ENCODE results near the gene NKAIN4. TPM values are rescaled to one million over a fixed set of nuclear protein-coding genes. Genes with fewer than 3 reads are reported as not detected.
A peak's percentile ranks its signal among the peaks of the same experiment; 100 is the strongest.

NKAIN4 gene
- total RNA-seq, 1 experiment from 2014 or later: 3.0 TPM

DNA sequence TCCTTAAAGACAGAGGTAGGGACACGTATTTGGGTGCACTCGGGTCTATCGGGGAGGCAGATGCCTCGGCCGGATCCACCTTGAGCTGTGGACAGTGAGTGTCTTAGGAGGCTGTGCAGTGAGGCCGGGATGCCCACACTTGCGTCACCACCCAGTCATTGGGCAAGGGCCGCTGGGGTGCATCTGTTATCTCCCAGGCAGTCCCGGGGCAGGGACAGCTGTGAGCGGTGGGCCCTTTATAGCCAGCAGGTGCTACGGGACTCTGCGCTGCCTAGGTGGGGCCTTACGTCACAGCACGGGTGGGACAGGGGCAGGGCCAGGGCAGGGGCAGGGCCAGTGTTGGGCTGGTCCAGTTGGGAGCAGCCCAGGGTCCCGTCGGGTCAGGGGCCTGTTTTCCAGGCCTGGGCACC, 38.0 kb upstream of the NKAIN4 start:
- Histone ChIP-seq H3K4me3 (ENCODE audit: insufficient read depth, low read depth, low read length) (no peak overlapping the region), H3K27me3 (ENCODE audit: control insufficient read depth, insufficient read depth, low read length) (no peaks in the 10 kb centered on the region; the same call in 1 of the 2 replicates), H3K36me3 (replicated peaks; ENCODE audit: control insufficient read depth, insufficient read depth, low read length) (peaks cover 11% of the 10 kb centered on the region)
- DNase-seq: no peak

DNA sequence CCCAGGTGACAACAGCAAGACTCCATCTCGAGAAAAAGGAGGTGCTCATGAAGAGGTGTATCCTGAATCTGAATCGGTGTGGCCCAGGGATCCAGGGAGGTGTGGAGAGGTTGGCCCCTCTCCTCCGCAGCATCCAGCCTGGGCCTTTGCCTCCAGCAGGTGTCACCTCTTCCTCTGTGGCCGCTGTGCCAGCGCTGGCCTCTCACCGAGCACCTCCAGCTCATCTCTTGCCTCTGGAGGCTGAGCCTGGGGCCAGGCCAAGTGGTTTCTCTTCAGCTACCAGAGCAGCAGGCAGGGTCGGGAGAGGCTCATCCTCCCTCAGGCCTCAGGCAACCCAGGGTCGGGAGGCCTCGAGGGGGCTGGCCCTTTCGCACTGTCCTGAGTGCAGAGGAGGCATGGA, 37.5 kb upstream of the NKAIN4 start:
- peak; percentile 72 for DNase-seq

DNA sequence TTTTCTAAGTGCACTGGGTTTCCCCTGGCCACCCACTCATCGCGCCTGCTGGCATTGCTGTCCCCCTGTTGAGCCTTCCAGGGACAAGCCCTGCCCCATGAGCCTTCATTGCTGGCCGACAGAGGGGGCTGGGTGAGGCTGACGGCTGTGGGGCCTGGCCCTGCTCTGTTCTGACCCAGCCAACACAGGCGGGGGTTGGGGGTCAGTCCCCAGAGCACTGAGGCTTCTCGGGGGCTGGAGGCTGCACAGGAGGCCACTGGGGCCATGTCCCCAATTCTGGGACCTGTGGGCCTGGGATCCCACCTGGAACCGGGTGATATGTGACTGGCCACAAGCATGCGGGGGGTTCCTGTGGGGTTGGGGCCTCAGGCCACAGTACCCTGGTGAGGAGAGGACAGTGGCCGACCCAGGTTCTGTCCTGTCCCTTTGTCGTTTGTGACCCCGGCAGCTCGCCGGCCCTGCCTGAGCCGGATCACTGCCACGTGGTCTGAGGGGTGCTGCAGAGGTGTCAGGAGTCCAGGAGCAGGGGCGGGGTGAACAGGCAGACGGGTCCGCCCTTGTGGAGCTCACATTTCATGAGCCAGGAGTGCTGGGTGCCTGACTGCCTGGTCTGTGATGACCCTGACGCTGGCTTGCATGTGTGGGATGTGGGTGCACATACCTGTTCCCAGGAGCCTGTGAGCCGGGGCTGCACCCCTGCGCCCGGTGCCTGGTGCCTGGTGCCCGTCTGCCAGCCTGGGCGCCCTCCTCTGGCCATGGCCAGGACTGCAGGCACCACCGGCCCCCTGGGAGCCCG, 36.6 kb upstream of the NKAIN4 start:
- Histone ChIP-seq H3K27me3 (ENCODE audit: control insufficient read depth, insufficient read depth, low read length) (no peaks in the 10 kb centered on the region; the same call in 1 of the 2 replicates), H3K36me3 (replicated peaks; ENCODE audit: control insufficient read depth, insufficient read depth, low read length) (peaks cover 19% of the 10 kb centered on the region), H3K4me3 (ENCODE audit: insufficient read depth, low read depth, low read length) (no peak overlapping the region)
- DNase-seq: peak; percentile 99

More for the DNA sequence above, 37.5 kb upstream of the NKAIN4 start:
- Histone ChIP-seq H3K27me3 (ENCODE audit: control insufficient read depth, insufficient read depth, low read length) (no peaks in the 10 kb centered on the region; the same call in 1 of the 2 replicates), H3K36me3 (replicated peaks; ENCODE audit: control insufficient read depth, insufficient read depth, low read length) (peaks cover 14% of the 10 kb centered on the region), H3K4me3 (ENCODE audit: insufficient read depth, low read depth, low read length) (no peak overlapping the region)

DNA sequence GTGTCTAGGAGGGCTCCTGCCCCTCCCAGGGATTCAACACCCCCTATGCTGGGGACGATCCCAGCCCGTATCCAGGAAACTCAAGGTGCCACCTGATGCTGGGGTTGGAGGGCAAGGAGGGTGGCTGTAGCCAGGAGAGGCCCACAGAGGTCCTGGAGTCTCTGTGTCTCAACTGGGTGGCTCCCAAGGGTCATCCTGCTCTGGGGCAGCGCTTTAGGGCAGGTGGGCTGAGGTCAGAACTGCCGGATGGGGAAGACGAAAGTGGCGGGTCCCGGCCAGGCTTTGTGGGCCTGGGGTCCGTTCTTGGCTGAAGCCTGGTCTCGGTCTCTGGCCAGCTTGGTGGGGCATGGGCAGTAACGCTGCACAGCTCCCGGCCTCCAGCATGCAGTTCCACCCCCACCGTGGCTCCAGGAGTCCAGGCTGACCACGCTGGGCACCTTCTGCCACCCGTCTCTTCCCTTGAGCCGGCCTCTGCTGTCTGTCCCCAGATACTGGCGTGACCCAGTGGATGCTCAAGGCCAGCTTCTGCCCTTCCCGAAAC, 35.9 kb upstream of the NKAIN4 start:
- Histone ChIP-seq H3K4me3 (ENCODE audit: insufficient read depth, low read depth, low read length) (no peak overlapping the region), H3K27me3 (ENCODE audit: control insufficient read depth, insufficient read depth, low read length) (no peaks in the 10 kb centered on the region; the same call in 1 of the 2 replicates)
- no peak for DNase-seq

DNA sequence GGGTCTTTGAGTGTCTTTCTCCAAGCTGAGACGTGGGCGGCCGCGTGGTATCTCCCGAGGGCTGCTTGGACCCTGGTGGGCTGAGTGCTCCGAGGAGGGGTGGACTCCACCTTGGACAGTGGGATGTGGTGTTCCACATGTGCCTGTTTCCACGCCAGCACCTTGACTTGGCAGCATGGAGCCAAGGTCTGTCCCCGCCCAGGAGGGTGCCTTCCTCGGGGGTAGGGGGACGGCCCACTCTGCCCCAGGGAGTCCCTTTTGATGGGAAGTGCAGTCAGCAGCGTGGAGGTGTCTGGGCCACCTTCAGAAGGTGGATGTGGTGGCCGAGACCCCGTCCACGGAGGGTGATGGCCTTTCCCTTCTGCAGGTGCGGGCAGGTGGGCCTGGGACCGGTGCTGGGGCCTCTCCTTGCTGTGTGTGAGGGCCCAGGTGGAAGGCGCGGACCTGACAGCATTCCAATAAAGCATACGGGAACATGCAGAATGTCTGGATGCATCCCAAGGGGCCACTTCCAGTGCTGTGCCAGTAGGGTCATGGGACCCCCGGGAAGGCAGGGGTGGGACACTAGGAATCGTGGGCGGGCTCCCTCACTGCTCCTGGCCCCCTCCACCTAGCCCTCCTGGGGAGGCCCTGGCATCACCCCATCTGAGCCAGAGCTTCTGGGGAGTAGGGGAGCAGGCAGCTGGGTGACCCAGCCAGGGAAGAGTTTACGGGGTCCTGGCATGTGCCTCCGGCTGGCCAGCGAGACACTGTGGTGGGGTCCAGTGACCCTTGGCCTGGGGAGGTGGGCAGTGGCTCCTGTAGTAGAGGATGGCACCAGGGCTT, 35.3 kb upstream of the NKAIN4 start:
- Histone ChIP-seq H3K36me3 (replicated peaks; ENCODE audit: control insufficient read depth, insufficient read depth, low read length) (peaks cover 28% of the 10 kb centered on the region), H3K4me3 (ENCODE audit: insufficient read depth, low read depth, low read length) (no peak overlapping the region), H3K27me3 (ENCODE audit: control insufficient read depth, insufficient read depth, low read length) (no peaks in the 10 kb centered on the region)
- DNase-seq: peak; percentile 72

More for the DNA sequence above, 35.9 kb upstream of the NKAIN4 start:
- peaks cover 25% of the 10 kb centered on the region for H3K36me3 ChIP-seq (replicated peaks; ENCODE audit: control insufficient read depth, insufficient read depth, low read length)

DNA sequence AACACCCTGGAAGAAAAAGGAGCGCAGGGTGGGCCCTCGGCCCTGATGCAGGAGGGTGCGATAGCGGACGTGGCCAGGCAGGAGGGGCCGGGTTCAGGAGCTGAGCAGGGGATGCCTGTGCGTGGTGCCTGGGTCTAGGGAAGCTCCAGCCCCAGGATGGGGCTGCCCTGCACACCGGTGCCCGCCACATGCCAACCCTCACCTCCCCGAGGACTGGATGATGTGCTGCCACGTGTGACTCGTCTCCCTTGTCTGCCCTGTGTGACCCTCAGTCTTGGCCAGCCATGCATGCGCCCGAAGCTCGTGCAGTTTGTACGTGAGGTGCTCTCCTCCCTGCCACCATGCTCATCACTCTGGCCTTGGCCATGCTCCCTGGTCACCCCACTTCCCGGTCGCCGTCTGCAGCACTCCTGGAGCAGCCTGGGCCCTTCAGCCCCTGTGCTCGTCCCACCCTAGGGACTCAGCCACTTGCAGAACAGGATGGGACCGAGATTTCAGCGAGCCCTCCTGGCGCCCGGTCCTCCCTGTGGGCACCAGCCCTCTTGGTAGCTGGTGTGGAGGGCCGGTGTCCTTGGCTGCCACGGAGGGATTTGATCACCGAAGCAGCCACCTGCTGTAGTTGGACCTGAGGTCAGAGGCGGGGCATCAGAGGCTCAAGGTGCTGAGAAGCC, 34.5 kb upstream of the NKAIN4 start:
- peaks cover 28% of the 10 kb centered on the region for H3K36me3 ChIP-seq (replicated peaks; ENCODE audit: control insufficient read depth, insufficient read depth, low read length)
- no peak overlapping the region for H3K4me3 ChIP-seq (ENCODE audit: insufficient read depth, low read depth, low read length)
- H3K27me3 ChIP-seq (ENCODE audit: control insufficient read depth, insufficient read depth, low read length): no peaks in the 10 kb centered on the region
- DNase-seq: no peak

DNA sequence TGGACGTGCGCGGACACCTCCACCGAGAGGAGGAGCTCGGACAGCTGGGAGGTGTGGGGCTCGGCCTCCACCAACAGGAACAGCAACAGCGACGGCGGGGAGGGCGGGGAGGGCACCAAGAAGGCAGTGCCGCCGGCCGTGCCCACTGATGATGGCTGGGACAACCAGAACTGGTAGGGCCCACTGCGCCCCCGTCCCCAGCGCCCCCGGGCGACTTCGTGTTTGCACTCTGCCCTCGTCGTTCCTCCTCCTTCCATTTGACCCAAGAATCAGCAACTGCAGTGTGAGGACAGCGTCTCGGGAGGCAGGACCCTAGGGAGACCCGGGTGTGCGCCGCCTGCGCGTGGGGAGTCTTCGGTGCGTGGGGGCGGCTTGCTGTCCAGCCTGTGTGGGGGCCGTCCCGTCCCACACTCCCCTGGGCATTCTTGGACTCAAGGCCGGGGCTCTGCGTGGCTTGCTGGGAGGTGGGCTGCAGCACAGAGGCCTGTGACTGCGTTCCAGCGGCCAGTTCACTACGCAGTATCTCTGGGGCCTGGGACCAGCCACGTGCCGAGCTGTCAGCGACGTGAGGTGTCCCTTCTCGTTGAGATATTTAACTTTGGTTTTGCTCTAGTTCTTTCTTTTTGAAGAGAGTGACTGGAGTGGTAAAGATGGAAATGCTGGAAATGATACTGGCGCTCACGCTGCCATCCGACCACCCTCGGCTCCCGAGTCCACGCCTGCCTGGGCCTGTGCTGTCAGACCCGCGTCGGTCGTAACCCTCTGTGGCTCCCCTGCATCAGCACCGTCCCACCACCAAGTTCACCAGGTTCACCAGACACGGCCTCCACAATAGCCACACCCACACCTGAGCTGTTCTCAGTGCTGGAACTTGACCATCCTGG, 33.7 kb upstream of the NKAIN4 start:
- DNase-seq: no peak
- H3K36me3 ChIP-seq (replicated peaks; ENCODE audit: control insufficient read depth, insufficient read depth, low read length): peaks cover 31% of the 10 kb centered on the region
- H3K27me3 ChIP-seq (ENCODE audit: control insufficient read depth, insufficient read depth, low read length): no peaks in the 10 kb centered on the region
- no peak overlapping the region for H3K4me3 ChIP-seq (ENCODE audit: insufficient read depth, low read depth, low read length)

DNA sequence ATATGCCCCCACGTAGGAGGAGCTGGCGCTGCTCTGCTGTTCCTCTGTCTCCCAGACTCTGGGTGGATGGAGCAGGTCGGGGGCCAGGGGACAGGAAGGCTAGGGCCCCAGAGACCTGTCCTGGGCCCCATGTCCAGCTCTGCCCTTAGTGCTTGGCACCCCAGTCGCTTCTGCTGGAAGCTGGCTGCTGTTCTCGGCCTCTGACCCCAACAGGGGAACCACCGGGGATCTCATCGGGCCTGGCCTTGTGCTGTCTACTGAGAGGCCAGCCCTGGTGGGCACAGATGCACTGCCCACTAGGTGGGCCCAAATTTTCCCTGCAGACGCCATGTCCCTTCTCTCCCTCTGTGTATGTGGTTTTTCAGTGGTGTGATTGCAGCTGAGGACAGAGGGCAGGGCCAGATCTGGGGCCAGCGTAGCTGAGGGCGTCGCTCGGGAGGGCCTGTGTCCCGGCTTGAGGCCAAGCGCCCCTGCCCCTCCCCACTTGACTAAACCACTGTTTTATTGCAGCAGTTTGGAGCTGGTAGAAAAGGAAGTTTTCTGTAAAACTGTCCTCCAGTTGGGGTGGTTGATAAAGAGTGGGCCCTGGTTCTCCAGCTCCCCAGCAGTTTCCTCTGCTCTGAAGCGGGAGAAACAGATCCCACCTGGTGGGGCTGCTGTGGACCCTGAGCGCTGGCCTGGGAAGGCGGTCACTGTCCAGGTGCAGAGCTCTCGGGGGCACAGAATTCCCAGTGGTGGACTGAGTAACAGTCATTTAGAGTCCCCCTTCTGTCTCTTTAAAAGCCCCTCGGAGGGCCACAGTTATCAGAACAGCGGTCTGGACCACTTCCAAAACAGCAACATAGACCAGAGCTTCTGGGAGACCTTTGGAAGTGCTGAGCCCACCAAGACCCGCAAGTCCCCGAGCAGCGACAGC, 32.8 kb upstream of the NKAIN4 start:
- DNase-seq: no peak
- no peak overlapping the region for H3K4me3 ChIP-seq (ENCODE audit: insufficient read depth, low read depth, low read length)
- H3K27me3 ChIP-seq (ENCODE audit: control insufficient read depth, insufficient read depth, low read length): no peaks in the 10 kb centered on the region
- peaks cover 33% of the 10 kb centered on the region for H3K36me3 ChIP-seq (replicated peaks; ENCODE audit: control insufficient read depth, insufficient read depth, low read length)

DNA sequence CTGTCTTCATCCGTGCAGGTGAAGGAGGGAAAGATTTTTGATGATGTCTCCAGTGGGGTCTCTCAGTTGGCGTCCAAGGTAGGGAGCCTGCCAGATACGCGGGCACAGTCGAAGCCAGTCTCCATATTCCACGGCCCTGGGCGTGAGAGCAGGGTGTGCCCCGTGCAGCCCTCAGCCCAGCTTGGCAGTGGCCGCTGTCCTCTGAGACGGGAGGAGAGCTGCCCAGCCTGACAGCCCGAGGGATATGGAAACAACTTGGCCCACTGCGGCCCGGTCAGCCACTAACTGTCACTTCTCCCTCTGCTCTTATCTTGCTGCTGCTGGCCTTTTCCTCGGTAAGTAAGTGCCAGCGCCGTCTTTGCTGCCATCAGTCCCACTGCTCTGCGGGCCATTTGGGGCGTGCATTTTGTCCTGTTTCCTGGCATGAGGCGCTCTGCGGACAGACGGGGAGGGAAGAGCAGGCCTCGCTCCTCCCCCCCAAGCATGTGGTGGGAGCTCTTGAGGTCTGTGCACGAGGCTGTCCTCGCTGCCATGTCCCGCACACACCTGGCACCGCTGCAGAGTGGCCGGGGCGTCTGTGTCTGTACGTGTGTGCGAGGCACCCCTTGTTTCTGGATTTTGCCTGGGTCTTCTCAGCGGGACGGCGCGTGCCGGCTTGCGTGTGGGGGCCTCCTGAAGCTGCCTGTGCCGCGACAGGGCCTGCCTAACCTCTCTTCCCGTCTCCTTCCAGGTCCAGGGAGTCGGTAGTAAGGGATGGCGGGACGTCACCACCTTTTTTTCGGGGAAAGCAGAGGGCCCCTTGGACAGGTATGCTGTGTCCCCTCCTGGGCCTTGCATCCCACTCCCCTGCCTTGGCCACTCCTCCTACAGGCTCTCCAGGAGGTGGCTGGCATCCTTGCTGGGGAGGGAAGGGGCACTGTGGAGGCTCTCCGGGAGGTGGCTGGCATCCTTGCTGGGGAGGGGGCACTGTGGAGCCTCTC, 31.7 kb upstream of the NKAIN4 start:
- Histone ChIP-seq H3K36me3 (replicated peaks; ENCODE audit: control insufficient read depth, insufficient read depth, low read length) (peaks cover 40% of the 10 kb centered on the region), H3K4me3 (ENCODE audit: insufficient read depth, low read depth, low read length) (no peak overlapping the region), H3K27me3 (ENCODE audit: control insufficient read depth, insufficient read depth, low read length) (no peaks in the 10 kb centered on the region)
- no peak for DNase-seq

DNA sequence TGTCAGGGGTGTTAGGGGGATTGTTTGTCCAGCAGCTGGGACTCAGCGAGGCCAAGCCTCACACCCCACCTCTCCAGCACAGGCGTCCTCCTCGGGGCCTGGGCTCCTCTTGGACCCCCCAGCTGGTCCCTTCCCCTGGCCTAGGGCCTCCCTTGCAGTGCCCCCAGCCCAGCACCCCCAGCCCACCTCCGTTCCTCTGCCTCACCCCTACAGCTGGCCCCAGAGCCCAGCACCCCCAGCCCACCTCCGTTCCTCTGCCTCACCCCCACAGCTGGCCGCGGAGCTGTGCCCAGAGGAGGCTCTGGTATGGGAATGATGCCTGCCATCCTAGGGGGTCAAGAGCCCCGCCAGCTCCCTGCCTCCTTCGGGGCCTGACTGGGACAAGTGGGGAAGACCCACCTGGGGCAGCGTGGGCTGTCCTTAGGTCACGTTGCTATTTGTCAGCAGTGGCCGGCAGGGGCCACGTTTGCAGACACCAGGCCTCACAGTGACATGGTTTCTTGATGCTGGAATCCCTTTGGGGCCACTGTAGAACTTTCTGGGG, 30.8 kb upstream of the NKAIN4 start:
- H3K36me3 ChIP-seq (replicated peaks; ENCODE audit: control insufficient read depth, insufficient read depth, low read length): peaks cover 41% of the 10 kb centered on the region
- DNase-seq: no peak
- H3K27me3 ChIP-seq (ENCODE audit: control insufficient read depth, insufficient read depth, low read length): no peaks in the 10 kb centered on the region
- no peak overlapping the region for H3K4me3 ChIP-seq (ENCODE audit: insufficient read depth, low read depth, low read length)

DNA sequence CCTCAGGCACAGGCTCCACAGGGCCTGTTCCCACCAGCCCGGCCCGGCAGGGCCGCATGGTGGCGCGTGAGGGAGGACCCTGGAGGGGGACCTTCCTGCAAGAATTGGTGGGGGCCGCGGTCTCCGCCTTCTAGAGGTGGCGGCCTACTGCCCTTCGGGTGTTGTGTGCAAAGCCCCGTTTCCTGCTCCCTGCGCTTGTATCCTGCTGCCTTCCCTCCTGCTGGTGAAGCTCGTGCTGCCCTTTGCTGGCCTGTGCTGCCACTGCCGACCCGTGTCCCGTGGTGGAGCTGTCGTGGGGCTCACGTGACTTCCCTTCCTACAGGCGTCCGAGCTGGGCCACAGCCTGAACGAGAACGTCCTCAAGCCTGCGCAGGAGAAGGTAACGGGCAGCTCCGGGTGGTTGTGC, 30.3 kb upstream of the NKAIN4 start:
- DNase-seq: no peak
- peaks cover 42% of the 10 kb centered on the region for H3K36me3 ChIP-seq (replicated peaks; ENCODE audit: control insufficient read depth, insufficient read depth, low read length)
- H3K4me3 ChIP-seq (ENCODE audit: insufficient read depth, low read depth, low read length): no peak overlapping the region
- H3K27me3 ChIP-seq (ENCODE audit: control insufficient read depth, insufficient read depth, low read length): no peaks in the 10 kb centered on the region

DNA sequence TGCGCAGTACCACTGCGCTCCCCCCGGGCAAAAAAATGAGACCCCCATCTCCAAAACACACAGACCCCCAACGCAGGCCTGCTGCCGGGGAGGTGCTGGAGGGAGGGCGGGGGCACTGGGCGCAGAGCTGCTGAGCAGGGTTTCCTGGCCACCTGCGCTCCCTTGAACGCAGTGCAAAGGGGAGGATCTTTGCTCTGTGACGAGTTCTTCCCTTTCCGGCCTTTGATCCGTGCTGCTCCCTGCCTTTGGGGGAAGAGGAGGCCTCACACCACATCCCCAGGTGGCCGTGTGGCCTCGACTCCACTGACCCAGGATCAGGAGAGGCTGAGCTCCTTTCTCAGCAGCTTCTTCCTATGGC, 29.8 kb upstream of the NKAIN4 start:
- H3K4me3 ChIP-seq (ENCODE audit: insufficient read depth, low read depth, low read length): no peak overlapping the region
- H3K27me3 ChIP-seq (ENCODE audit: control insufficient read depth, insufficient read depth, low read length): no peaks in the 10 kb centered on the region
- H3K36me3 ChIP-seq (replicated peaks; ENCODE audit: control insufficient read depth, insufficient read depth, low read length): peaks cover 41% of the 10 kb centered on the region
- no peak for DNase-seq

Measured in H7 (cell line).